Progenitor cell of endocrine pancreas (in vitro differentiated cells): ENCODE measurements around the gene NFE2L2. TPM values are rescaled to one million over a fixed set of nuclear protein-coding genes. Genes with fewer than 3 reads are reported as not detected.
"Not testable (repeated sequence)": the region's sequence is repeated elsewhere in the genome, so short reads cannot be mapped to it uniquely, and the experiment has no call there.

ENCODE experiments used
- DNase-seq: peaks from one replicate; pipeline ENCODE4 v3.0.0; 2021; ENCODE audit warnings: low spot score; ENCODE audit not compliant: unreplicated experiment
- H3K27ac Mint-ChIP-seq: 2 replicates; pipeline ENCODE4 v1.8.0; 2021; ENCODE audit warnings: mild to moderate bottlenecking, moderate library complexity, mixed read lengths
- H3K27me3 Mint-ChIP-seq: 2 replicates; pipeline ENCODE4 v1.8.0; 2021; ENCODE audit warnings: mixed read lengths
- H3K36me3 Mint-ChIP-seq: 2 replicates; pipeline ENCODE4 v1.8.0; 2022; ENCODE audit warnings: mixed read lengths; ENCODE audit not compliant: insufficient read depth
- H3K4me1 Mint-ChIP-seq: 2 replicates; pipeline ENCODE4 v1.8.0; 2021; ENCODE audit warnings: low read depth, mixed read lengths
- H3K4me3 Mint-ChIP-seq: 2 replicates; pipeline ENCODE4 v1.8.0; 2021; ENCODE audit warnings: low read depth, mild to moderate bottlenecking, moderate library complexity, mixed read lengths
- H3K9me3 Mint-ChIP-seq: 2 replicates; pipeline ENCODE4 v1.8.0; 2021; ENCODE audit warnings: low read depth, mixed read lengths
- CTCF ChIP-seq: fragments of 200-600 bp; sonication (generic); IDR thresholded peaks from one replicate; pipeline ENCODE4 v1.5.0; 2021; ENCODE audit warnings: antibody characterized with exemption, mild to moderate bottlenecking; ENCODE audit not compliant: unreplicated experiment
- total RNA-seq: library from RNA; stranded (reverse); gene quantifications from 2 replicates; pipeline ENCODE4 v1.2.1, GENCODE V29; 2021

Gene NFE2L2
- total RNA-seq, 1 donor from 2014 or later = 59.1 TPM

DNA sequence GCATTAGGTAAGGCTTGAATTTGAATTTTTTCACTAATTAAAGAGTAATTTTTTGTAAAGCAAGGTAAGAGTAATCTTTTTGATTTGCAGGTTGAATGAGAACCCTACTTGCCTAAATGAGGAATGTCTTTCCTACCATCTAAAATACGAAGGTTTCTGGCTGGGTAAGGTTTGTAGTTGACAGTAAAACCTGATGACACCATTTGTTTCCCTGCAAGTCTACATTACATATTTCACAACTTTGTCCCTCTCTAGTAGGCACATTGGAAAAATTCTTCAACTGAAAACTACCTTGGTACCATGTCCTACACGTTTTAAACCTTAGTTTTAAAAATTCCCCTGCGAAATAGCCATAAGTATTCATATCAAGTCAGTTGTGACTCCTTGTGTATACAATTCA, 42.6 kb downstream of the NFE2L2 start:
- peak overlapping the region; percentile 27 for H3K27ac Mint-ChIP-seq
- no peak overlapping the region for H3K4me3 Mint-ChIP-seq
- no peaks in the 10 kb centered on the region for H3K4me1 Mint-ChIP-seq
- peaks cover 34% of the 10 kb centered on the region for H3K36me3 Mint-ChIP-seq
- H3K27me3 Mint-ChIP-seq = no peaks in the 10 kb centered on the region
- no peak for TF ChIP-seq CTCF
- H3K9me3 Mint-ChIP-seq = no peaks in the 10 kb centered on the region
- DNase-seq = no peak

DNA sequence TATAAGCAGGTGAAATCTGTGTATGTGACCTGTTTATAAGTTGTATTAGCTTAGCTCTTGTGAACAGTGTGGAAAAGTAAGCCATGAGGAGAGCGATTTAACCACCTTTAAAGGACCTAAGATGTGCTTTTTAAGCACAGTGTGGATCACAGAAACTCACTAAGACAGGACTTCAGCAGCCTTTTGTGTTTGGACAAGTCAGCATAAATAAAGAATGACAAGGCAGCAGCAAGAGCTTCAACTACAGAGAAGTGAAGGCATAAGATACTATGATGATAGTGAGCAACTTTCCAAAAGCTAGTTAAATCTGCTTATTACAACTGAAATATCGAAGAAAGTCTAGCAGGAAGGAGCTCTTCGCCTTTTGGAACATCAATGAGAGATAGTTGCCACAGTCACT, 43.0 kb downstream of the NFE2L2 start:
- Mint-ChIP-seq H3K36me3 (peaks cover 36% of the 10 kb centered on the region), H3K9me3 (no peaks in the 10 kb centered on the region), H3K27me3 (no peaks in the 10 kb centered on the region), H3K4me3 (no peak overlapping the region), H3K4me1 (peaks cover under 1% of the 10 kb centered on the region), H3K27ac (peak overlapping the region; percentile 27)
- no peak for TF ChIP-seq CTCF
- DNase-seq = no peak

GRCh38 chr2:177219787-177220186, 44.7 kb downstream of the NFE2L2 start:
- not testable (repeated sequence) for H3K27ac Mint-ChIP-seq, H3K4me1 Mint-ChIP-seq, H3K4me3 Mint-ChIP-seq, H3K27me3 Mint-ChIP-seq, DNase-seq, H3K9me3 Mint-ChIP-seq
- H3K36me3 Mint-ChIP-seq = peaks cover 49% of the 10 kb centered on the region

DNA sequence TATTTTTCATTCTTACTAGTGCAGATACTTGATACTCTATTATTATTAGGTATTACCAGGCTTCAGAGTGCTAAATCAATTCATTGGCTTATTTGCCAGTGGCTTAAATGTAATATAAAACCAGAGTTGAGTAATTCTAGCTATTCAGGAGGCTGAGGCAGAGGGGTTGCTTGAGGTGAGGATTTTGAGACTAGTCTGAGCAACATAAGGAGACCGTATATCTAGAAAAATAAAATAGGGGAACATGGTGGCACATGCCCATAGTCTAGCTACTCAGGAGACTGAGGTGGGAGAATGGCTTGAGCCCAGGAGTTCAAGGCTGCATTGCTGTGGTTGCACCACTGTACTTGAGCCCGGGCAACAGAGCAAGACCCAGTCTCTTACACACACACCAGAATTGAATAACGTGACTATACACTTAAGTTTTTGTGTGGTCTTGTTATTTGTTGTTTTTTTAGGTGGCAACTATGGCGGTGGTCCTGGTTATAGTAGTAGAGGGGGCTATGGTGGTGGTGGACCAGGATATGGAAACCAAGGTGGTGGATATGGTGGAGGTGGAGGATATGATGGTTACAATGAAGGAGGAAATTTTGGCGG, 47.2 kb downstream of the NFE2L2 start:
- H3K4me3 Mint-ChIP-seq = no peak overlapping the region
- DNase-seq = no peak
- H3K4me1 Mint-ChIP-seq = peaks cover 18% of the 10 kb centered on the region
- TF ChIP-seq CTCF = no peak
- H3K36me3 Mint-ChIP-seq = peaks cover 44% of the 10 kb centered on the region
- peak overlapping the region; percentile 46 for H3K27ac Mint-ChIP-seq
- no peaks in the 10 kb centered on the region for H3K27me3 Mint-ChIP-seq
- no peaks in the 10 kb centered on the region for H3K9me3 Mint-ChIP-seq

- H3K36me3 Mint-ChIP-seq = peaks cover 24% of the 10 kb centered on the region
- H3K4me1 Mint-ChIP-seq = peaks cover 29% of the 10 kb centered on the region
- H3K4me3 Mint-ChIP-seq = peak overlapping the region; percentile 92
- TF ChIP-seq CTCF = no peak
- H3K27ac Mint-ChIP-seq = peak overlapping the region; percentile 100
- no peaks in the 10 kb centered on the region for H3K9me3 Mint-ChIP-seq
- H3K27me3 Mint-ChIP-seq = no peaks in the 10 kb centered on the region
- peak; percentile 87 for DNase-seq
These were observed 51.4 kb downstream of the NFE2L2 start for GRCh38 chr2:177212891-177213856.
